ENCODE measurements around the gene ZFAND3.

The ZFAND3 gene

GRCh38 chr6:37894585-37894984 lies 75.1 kb downstream of the ZFAND3 start:
- DNase-seq (ENCODE audit: low read depth): no peak

- DNase-seq (ENCODE audit: low read depth): no peak
These were observed 77.8 kb downstream of the ZFAND3 start for GRCh38 chr6:37897321-37897720.

GRCh38 chr6:37897818-37898515 lies 78.4 kb downstream of the ZFAND3 start:
- no peak for DNase-seq (ENCODE audit: low read depth)

GRCh38 chr6:37903351-37904340 lies 84.1 kb downstream of the ZFAND3 start:
- DNase-seq (ENCODE audit: low read depth): no peak

- no peak for DNase-seq (ENCODE audit: low read depth)
These were observed 85.1 kb downstream of the ZFAND3 start for GRCh38 chr6:37904590-37904989.

GRCh38 chr6:37906121-37906520 lies 86.6 kb downstream of the ZFAND3 start:
- no peak for DNase-seq (ENCODE audit: low read depth)

GRCh38 chr6:37910998-37911397 lies 91.5 kb downstream of the ZFAND3 start:
- DNase-seq (ENCODE audit: low read depth): no peak

- peak; percentile 28 for DNase-seq (ENCODE audit: low read depth)
These were observed 93.7 kb downstream of the ZFAND3 start for GRCh38 chr6:37913210-37913609.

- DNase-seq (ENCODE audit: low read depth): no peak
These were observed 95.9 kb downstream of the ZFAND3 start for GRCh38 chr6:37915463-37915862.

GRCh38 chr6:37916149-37916548 lies 96.6 kb downstream of the ZFAND3 start:
- DNase-seq (ENCODE audit: low read depth): no peak

- DNase-seq (ENCODE audit: low read depth): no peak
These were observed 97.1 kb downstream of the ZFAND3 start for GRCh38 chr6:37916675-37917074.

- DNase-seq (ENCODE audit: low read depth): no peak
These were observed 98.0 kb downstream of the ZFAND3 start for GRCh38 chr6:37917566-37917965.

GRCh38 chr6:37919417-37920157 lies 100.1 kb downstream of the ZFAND3 start:
- DNase-seq (ENCODE audit: low read depth): no peak

- DNase-seq (ENCODE audit: low read depth): no peak
These were observed 101.1 kb downstream of the ZFAND3 start for GRCh38 chr6:37920667-37921066.

GRCh38 chr6:37922563-37922962 lies 103.0 kb downstream of the ZFAND3 start:
- DNase-seq (ENCODE audit: low read depth): no peak

GRCh38 chr6:37923514-37923913 lies 104.0 kb downstream of the ZFAND3 start:
- no peak for DNase-seq (ENCODE audit: low read depth)

GRCh38 chr6:37926661-37927060 lies 107.1 kb downstream of the ZFAND3 start:
- DNase-seq (ENCODE audit: low read depth): no peak

GRCh38 chr6:37928217-37928616 lies 108.7 kb downstream of the ZFAND3 start:
- no peak for DNase-seq (ENCODE audit: low read depth)

GRCh38 chr6:37930288-37930971 lies 110.9 kb downstream of the ZFAND3 start:
- no peak for DNase-seq (ENCODE audit: low read depth)

GRCh38 chr6:37931066-37931465 lies 111.5 kb downstream of the ZFAND3 start:
- DNase-seq (ENCODE audit: low read depth): no peak

GRCh38 chr6:37934276-37934675 lies 114.7 kb downstream of the ZFAND3 start:
- DNase-seq (ENCODE audit: low read depth): peak; percentile 14

GRCh38 chr6:37936150-37936549 lies 116.6 kb downstream of the ZFAND3 start:
- no peak for DNase-seq (ENCODE audit: low read depth)
